ENCODE measurements around the gene ISCU.

- TF ChIP-seq CTCF (IDR thresholded peaks at IDR 0.05) (no peak), EZH2 (IDR thresholded peaks at IDR 0.05) (no peak)
Observed at GRCh38 chr12:108615918-108616317, 53.5 kb downstream of the ISCU start.

Data from neural progenitor cell (in vitro differentiated cells).